ENCODE measurements around the gene EYA4. TPM values are rescaled to one million over a fixed set of nuclear protein-coding genes. Genes with fewer than 3 reads are reported as not detected.

EYA4 gene
- total and polyA plus RNA-seq, 4 experiments from 2014 or later: not detected

- H3K9me3 ChIP-seq (ENCODE audit: control insufficient read depth in 1 of 2, low read length in 2 of 2): no peaks in the 10 kb centered on the region
- intact Hi-C loops (cut with micrococcal nuclease): no loop called here
- Mint-ChIP-seq H3K27ac (no peak overlapping the region), H3K9me3 (no peaks in the 10 kb centered on the region), H3K36me3 (no peaks in the 10 kb centered on the region), H3K27me3 (peaks cover 6 to 12% of the 10 kb centered on the region in 2 donors), H3K4me1 (no peaks in the 10 kb centered on the region), H3K4me3 (no peak overlapping the region)
- no peak overlapping the region for H3K27ac ChIP-seq (ENCODE audit: low read depth, low read length)
- ChIA-PET CTCF (ENCODE audit: partially characterized antibody) (no interaction called here), POLR2A (ENCODE audit: partially characterized antibody) (no interaction called here)
- no peaks in the 10 kb centered on the region for H3K4me1 ChIP-seq (ENCODE audit: insufficient read depth, low read length)
- no peaks in the 10 kb centered on the region for H3K36me3 ChIP-seq (ENCODE audit: insufficient read depth, low read length)
- no peaks in the 10 kb centered on the region for H3K27me3 ChIP-seq (ENCODE audit: insufficient read depth, low read length)
- DNase-seq: no peak
- H3K4me3 ChIP-seq (ENCODE audit: low read length in 2 of 2): no peak overlapping the region
These were observed 303.3 kb downstream of the EYA4 start for GRCh38 chr6:133544419-133544818.

GRCh38 chr6:133546098-133546497 lies 304.9 kb downstream of the EYA4 start:
- no peak for DNase-seq
- Mint-ChIP-seq H3K4me1 (no peaks in the 10 kb centered on the region), H3K36me3 (no peaks in the 10 kb centered on the region), H3K27ac (no peak overlapping the region), H3K9me3 (no peaks in the 10 kb centered on the region), H3K27me3 (peaks cover 4 to 12% of the 10 kb centered on the region in 2 donors), H3K4me3 (no peak overlapping the region)
- H3K36me3 ChIP-seq (ENCODE audit: insufficient read depth, low read length): no peaks in the 10 kb centered on the region
- H3K27me3 ChIP-seq (ENCODE audit: insufficient read depth, low read length): no peaks in the 10 kb centered on the region
- no peaks in the 10 kb centered on the region for H3K4me1 ChIP-seq (ENCODE audit: insufficient read depth, low read length)
- no peak overlapping the region for H3K4me3 ChIP-seq (ENCODE audit: low read length in 2 of 2)
- no peaks in the 10 kb centered on the region for H3K9me3 ChIP-seq (ENCODE audit: control insufficient read depth in 1 of 2, low read length in 2 of 2)
- CTCF ChIA-PET (ENCODE audit: partially characterized antibody): no interaction called here
- intact Hi-C loops (cut with micrococcal nuclease): no loop called here
- no peak overlapping the region for H3K27ac ChIP-seq (ENCODE audit: low read depth, low read length)
- POLR2A ChIA-PET (ENCODE audit: partially characterized antibody): no interaction called here

- H3K27ac Mint-ChIP-seq: no peak overlapping the region
- H3K27ac ChIP-seq (ENCODE audit: low read depth, low read length): no peak overlapping the region
- no peaks in the 10 kb centered on the region for H3K9me3 Mint-ChIP-seq
- CTCF ChIA-PET (ENCODE audit: partially characterized antibody): interaction anchor here (1.0 kb wide), 1 partner anchor 13 kb away, joined by 3 read pairs; no protein-coding TSS in a partner anchor
- no peak overlapping the region for H3K4me3 ChIP-seq (ENCODE audit: low read length in 2 of 2)
- H3K27me3 Mint-ChIP-seq: peaks cover 0 to 7% of the 10 kb centered on the region in 2 donors
- intact Hi-C loops (cut with micrococcal nuclease): no loop called here
- H3K9me3 ChIP-seq (ENCODE audit: control insufficient read depth in 1 of 2, low read length in 2 of 2): no peaks in the 10 kb centered on the region
- no peaks in the 10 kb centered on the region for H3K36me3 ChIP-seq (ENCODE audit: insufficient read depth, low read length)
- H3K27me3 ChIP-seq (ENCODE audit: insufficient read depth, low read length): no peaks in the 10 kb centered on the region
- H3K4me1 ChIP-seq (ENCODE audit: insufficient read depth, low read length): no peaks in the 10 kb centered on the region
- peak in 1 of 5 donors; percentile 3 for DNase-seq
- H3K4me1 Mint-ChIP-seq: no peaks in the 10 kb centered on the region
- H3K36me3 Mint-ChIP-seq: no peaks in the 10 kb centered on the region
- H3K4me3 Mint-ChIP-seq: no peak overlapping the region
- POLR2A ChIA-PET (ENCODE audit: partially characterized antibody): no interaction called here
These were observed 306.0 kb downstream of the EYA4 start for GRCh38 chr6:133547136-133547535.

- H3K4me3 Mint-ChIP-seq: no peak overlapping the region
- Histone ChIP-seq H3K4me3 (ENCODE audit: low read length in 2 of 2) (no peak overlapping the region), H3K9me3 (ENCODE audit: control insufficient read depth in 1 of 2, low read length in 2 of 2) (no peaks in the 10 kb centered on the region), H3K27me3 (ENCODE audit: insufficient read depth, low read length) (no peaks in the 10 kb centered on the region), H3K27ac (ENCODE audit: low read depth, low read length) (no peak overlapping the region), H3K36me3 (ENCODE audit: insufficient read depth, low read length) (no peaks in the 10 kb centered on the region), H3K4me1 (ENCODE audit: insufficient read depth, low read length) (no peaks in the 10 kb centered on the region)
- ChIA-PET CTCF (ENCODE audit: partially characterized antibody) (no interaction called here), POLR2A (ENCODE audit: partially characterized antibody) (no interaction called here)
- no peaks in the 10 kb centered on the region for H3K9me3 Mint-ChIP-seq
- intact Hi-C loops (cut with micrococcal nuclease): no loop called here
- DNase-seq: no peak
- H3K4me1 Mint-ChIP-seq: no peaks in the 10 kb centered on the region
- H3K27ac Mint-ChIP-seq: no peak overlapping the region
- H3K36me3 Mint-ChIP-seq: no peaks in the 10 kb centered on the region
- peaks cover 0 to 2% of the 10 kb centered on the region in 2 donors for H3K27me3 Mint-ChIP-seq
These were observed 307.4 kb downstream of the EYA4 start for GRCh38 chr6:133548423-133549159.

- DNase-seq: no peak
- peaks cover 0 to 2% of the 10 kb centered on the region in 2 donors for H3K27me3 Mint-ChIP-seq
- intact Hi-C loops (cut with micrococcal nuclease): no loop called here
- no peaks in the 10 kb centered on the region for H3K9me3 ChIP-seq (ENCODE audit: control insufficient read depth in 1 of 2, low read length in 2 of 2)
- no peak overlapping the region for H3K27ac Mint-ChIP-seq
- POLR2A ChIA-PET (ENCODE audit: partially characterized antibody): no interaction called here
- no peak overlapping the region for H3K4me3 ChIP-seq (ENCODE audit: low read length in 2 of 2)
- H3K36me3 ChIP-seq (ENCODE audit: insufficient read depth, low read length): no peaks in the 10 kb centered on the region
- no peaks in the 10 kb centered on the region for H3K4me1 ChIP-seq (ENCODE audit: insufficient read depth, low read length)
- H3K4me3 Mint-ChIP-seq: no peak overlapping the region
- no peak overlapping the region for H3K27ac ChIP-seq (ENCODE audit: low read depth, low read length)
- no peaks in the 10 kb centered on the region for H3K9me3 Mint-ChIP-seq
- no peaks in the 10 kb centered on the region for H3K4me1 Mint-ChIP-seq
- CTCF ChIA-PET (ENCODE audit: partially characterized antibody): no interaction called here
- no peaks in the 10 kb centered on the region for H3K36me3 Mint-ChIP-seq
- H3K27me3 ChIP-seq (ENCODE audit: insufficient read depth, low read length): no peaks in the 10 kb centered on the region
These were observed 308.2 kb downstream of the EYA4 start for GRCh38 chr6:133549371-133549801.

- peaks cover 0 to 2% of the 10 kb centered on the region in 2 donors for H3K27me3 Mint-ChIP-seq
- POLR2A ChIA-PET (ENCODE audit: partially characterized antibody): no interaction called here
- CTCF ChIA-PET (ENCODE audit: partially characterized antibody): no interaction called here
These were observed 308.9 kb downstream of the EYA4 start for GRCh38 chr6:133550026-133550425.

GRCh38 chr6:133551436-133551835 lies 310.3 kb downstream of the EYA4 start:
- intact Hi-C loops (cut with micrococcal nuclease): no loop called here
- Mint-ChIP-seq H3K27ac (no peak overlapping the region), H3K4me1 (no peaks in the 10 kb centered on the region), H3K36me3 (no peaks in the 10 kb centered on the region), H3K4me3 (no peak overlapping the region), H3K27me3 (peaks cover 0 to 2% of the 10 kb centered on the region in 2 donors), H3K9me3 (no peaks in the 10 kb centered on the region)
- no peaks in the 10 kb centered on the region for H3K27me3 ChIP-seq (ENCODE audit: insufficient read depth, low read length)
- no peak for DNase-seq
- ChIA-PET CTCF (ENCODE audit: partially characterized antibody) (interaction anchor here (1.2 kb wide), 1 partner anchor 19 kb away, joined by 4 read pairs; no protein-coding TSS in a partner anchor), POLR2A (ENCODE audit: partially characterized antibody) (no interaction called here)
- no peak overlapping the region for H3K4me3 ChIP-seq (ENCODE audit: low read length in 2 of 2)
- H3K9me3 ChIP-seq (ENCODE audit: control insufficient read depth in 1 of 2, low read length in 2 of 2): no peaks in the 10 kb centered on the region
- H3K27ac ChIP-seq (ENCODE audit: low read depth, low read length): no peak overlapping the region
- no peaks in the 10 kb centered on the region for H3K36me3 ChIP-seq (ENCODE audit: insufficient read depth, low read length)
- H3K4me1 ChIP-seq (ENCODE audit: insufficient read depth, low read length): no peaks in the 10 kb centered on the region

More at GRCh38 chr6:133550026-133550425, 308.9 kb downstream of the EYA4 start:
- no peaks in the 10 kb centered on the region for H3K4me1 Mint-ChIP-seq
- Histone ChIP-seq H3K4me3 (ENCODE audit: low read length in 2 of 2) (no peak overlapping the region), H3K27ac (ENCODE audit: low read depth, low read length) (no peak overlapping the region), H3K27me3 (ENCODE audit: insufficient read depth, low read length) (no peaks in the 10 kb centered on the region), H3K9me3 (ENCODE audit: control insufficient read depth in 1 of 2, low read length in 2 of 2) (no peaks in the 10 kb centered on the region), H3K36me3 (ENCODE audit: insufficient read depth, low read length) (no peaks in the 10 kb centered on the region), H3K4me1 (ENCODE audit: insufficient read depth, low read length) (no peaks in the 10 kb centered on the region)
- DNase-seq: no peak
- no peak overlapping the region for H3K27ac Mint-ChIP-seq
- no peaks in the 10 kb centered on the region for H3K9me3 Mint-ChIP-seq
- H3K36me3 Mint-ChIP-seq: no peaks in the 10 kb centered on the region
- no peak overlapping the region for H3K4me3 Mint-ChIP-seq
- intact Hi-C loops (cut with micrococcal nuclease): no loop called here
